ENCODE results near the gene MRPL14.

GRCh38 chr6:44111434-44112417, 15.5 kb downstream of the MRPL14 start:
- no peak for TF ChIP-seq GABPA (IDR thresholded peaks at IDR 0.05; ENCODE audit: low read depth)
- TF ChIP-seq REST (IDR thresholded peaks at IDR 0.05; ENCODE audit: insufficient replicate concordance, low read depth) = no peak
- TF ChIP-seq, protein P1, sequence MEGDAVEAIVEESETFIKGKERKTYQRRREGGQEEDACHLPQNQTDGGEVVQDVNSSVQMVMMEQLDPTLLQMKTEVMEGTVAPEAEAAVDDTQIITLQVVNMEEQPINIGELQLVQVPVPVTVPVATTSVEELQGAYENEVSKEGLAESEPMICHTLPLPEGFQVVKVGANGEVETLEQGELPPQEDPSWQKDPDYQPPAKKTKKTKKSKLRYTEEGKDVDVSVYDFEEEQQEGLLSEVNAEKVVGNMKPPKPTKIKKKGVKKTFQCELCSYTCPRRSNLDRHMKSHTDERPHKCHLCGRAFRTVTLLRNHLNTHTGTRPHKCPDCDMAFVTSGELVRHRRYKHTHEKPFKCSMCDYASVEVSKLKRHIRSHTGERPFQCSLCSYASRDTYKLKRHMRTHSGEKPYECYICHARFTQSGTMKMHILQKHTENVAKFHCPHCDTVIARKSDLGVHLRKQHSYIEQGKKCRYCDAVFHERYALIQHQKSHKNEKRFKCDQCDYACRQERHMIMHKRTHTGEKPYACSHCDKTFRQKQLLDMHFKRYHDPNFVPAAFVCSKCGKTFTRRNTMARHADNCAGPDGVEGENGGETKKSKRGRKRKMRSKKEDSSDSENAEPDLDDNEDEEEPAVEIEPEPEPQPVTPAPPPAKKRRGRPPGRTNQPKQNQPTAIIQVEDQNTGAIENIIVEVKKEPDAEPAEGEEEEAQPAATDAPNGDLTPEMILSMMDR (IDR thresholded peaks at IDR 0.05; ENCODE audit: insufficient read depth, low read length) = no peak
- no peak; the same call in 1 of the 2 replicates for TF ChIP-seq POLR2AphosphoS5 (IDR thresholded peaks at IDR 0.05; ENCODE audit: low read depth)

All from HL-60 (cell line).